Stromal cell of bone marrow (primary cell): ENCODE results near the gene ACTN2.

ENCODE experiments used
- DNase-seq: peaks from one replicate; pipeline ENCODE4 v3.0.0-alpha.2; 2012; ENCODE audit warnings: low read depth

The ACTN2 gene

GRCh38 chr1:236742421-236743160, 56.3 kb downstream of the ACTN2 start:
- no peak for DNase-seq

- no peak for DNase-seq
Measured at GRCh38 chr1:236744533-236744932, 58.2 kb downstream of the ACTN2 start.

- no peak for DNase-seq
Measured at GRCh38 chr1:236746785-236747184, 60.5 kb downstream of the ACTN2 start.

GRCh38 chr1:236747311-236747985, 61.1 kb downstream of the ACTN2 start:
- no peak for DNase-seq

GRCh38 chr1:236748268-236748870, 62.1 kb downstream of the ACTN2 start:
- DNase-seq: no peak

GRCh38 chr1:236750928-236751327, 64.6 kb downstream of the ACTN2 start:
- no peak for DNase-seq

- DNase-seq: no peak
Measured at GRCh38 chr1:236751385-236751784, 65.1 kb downstream of the ACTN2 start.

GRCh38 chr1:236751935-236752334, 65.6 kb downstream of the ACTN2 start:
- DNase-seq: no peak

- no peak for DNase-seq
Measured at GRCh38 chr1:236753516-236753915, 67.2 kb downstream of the ACTN2 start.

GRCh38 chr1:236753964-236754363, 67.7 kb downstream of the ACTN2 start:
- DNase-seq: no peak

- no peak for DNase-seq
Measured at GRCh38 chr1:236754525-236755210, 68.4 kb downstream of the ACTN2 start.

- DNase-seq: no peak
Measured at GRCh38 chr1:236757640-236758039, 71.3 kb downstream of the ACTN2 start.

GRCh38 chr1:236759252-236759859, 73.1 kb downstream of the ACTN2 start:
- peak; percentile 13 for DNase-seq

- DNase-seq: no peak
Measured at GRCh38 chr1:236760480-236760879, 74.2 kb downstream of the ACTN2 start.

GRCh38 chr1:236760986-236761385, 74.7 kb downstream of the ACTN2 start:
- DNase-seq: no peak

- no peak for DNase-seq
Measured at GRCh38 chr1:236761397-236762132, 75.3 kb downstream of the ACTN2 start.

GRCh38 chr1:236762410-236762809, 76.1 kb downstream of the ACTN2 start:
- DNase-seq: no peak

GRCh38 chr1:236765831-236766230, 79.5 kb downstream of the ACTN2 start:
- no peak for DNase-seq

GRCh38 chr1:236766506-236766905, 80.2 kb downstream of the ACTN2 start:
- DNase-seq: no peak

- no peak for DNase-seq
Measured at GRCh38 chr1:236767276-236767675, 81.0 kb downstream of the ACTN2 start.

GRCh38 chr1:236768601-236769000, 82.3 kb downstream of the ACTN2 start:
- no peak for DNase-seq

GRCh38 chr1:236773919-236774318, 87.6 kb downstream of the ACTN2 start:
- no peak for DNase-seq
